Measurements from ENCODE around the gene FAM241B.

The FAM241B gene

DNA sequence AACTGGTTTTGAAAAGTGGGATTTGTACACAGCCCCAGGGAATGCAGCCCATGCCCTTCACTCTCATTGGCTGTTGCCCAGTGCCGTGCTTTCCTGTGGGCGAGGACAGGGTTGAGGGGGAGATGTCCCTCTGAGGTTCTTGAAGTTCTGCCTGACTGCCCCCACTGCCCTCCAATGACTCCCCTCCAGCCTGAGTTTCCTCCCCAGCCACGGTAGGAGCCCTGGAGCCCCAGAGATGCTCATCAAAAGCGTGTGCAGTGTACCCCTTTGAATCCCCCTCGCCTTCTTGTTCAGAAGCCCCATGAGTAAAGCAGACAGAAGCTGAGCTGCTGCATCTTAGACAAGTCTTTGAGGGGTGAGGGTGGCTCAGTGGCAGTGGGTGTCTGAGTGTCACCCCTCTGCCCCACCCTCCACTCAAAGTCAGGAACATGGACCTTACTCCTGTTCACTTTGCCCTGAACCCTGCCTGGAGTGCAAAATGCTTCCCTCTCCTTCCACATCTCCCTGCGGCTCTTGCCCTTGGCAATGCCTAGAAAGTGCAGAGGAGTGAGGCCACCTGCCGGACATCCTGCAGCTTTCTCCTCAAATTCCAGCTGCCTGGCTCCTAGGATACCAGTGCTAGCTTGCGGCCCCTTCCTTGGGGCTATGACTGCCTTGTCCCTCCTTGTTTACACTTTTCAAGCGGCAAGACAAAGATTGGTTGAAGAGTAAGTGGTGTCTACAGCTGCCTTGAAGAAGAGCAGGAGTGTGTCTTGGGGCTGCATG, 19.9 kb downstream of the FAM241B start:
- DNase-seq: no peak

DNA sequence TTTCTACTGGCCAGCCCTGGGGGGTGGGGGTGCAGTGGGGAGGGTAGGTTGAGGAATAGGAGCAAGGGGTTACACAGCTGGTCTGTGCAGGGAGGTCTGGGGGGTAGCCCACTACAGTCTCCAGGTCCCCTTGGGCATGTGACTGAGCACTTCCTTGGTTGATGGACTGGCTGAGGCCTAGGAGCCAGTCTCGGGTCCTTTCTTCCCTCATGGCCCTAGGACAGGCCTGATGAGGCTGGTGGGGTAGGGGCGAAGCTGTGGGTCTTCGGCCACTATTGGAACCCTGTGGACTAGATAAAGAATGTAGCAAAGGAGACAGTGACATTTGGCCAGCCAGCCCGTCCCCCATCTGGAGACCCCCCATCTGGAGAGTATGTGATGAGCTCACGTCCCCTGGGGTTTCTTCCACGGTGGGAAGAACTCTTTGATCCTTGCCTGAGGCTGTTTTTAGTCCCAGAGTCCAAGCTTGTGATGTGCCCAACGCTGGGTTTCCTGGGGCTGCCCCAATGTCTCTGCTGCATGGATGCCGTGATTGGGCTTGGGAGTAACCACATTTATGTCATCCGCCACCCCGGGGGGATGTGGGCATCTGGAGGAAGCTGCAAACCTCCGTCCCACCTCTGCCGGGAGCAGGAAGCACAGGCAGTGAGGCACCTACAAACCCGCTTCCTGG, 20.7 kb downstream of the FAM241B start:
- DNase-seq: no peak

GRCh38 chr10:69651362-69651761, 21.3 kb downstream of the FAM241B start:
- no peak for DNase-seq

DNA sequence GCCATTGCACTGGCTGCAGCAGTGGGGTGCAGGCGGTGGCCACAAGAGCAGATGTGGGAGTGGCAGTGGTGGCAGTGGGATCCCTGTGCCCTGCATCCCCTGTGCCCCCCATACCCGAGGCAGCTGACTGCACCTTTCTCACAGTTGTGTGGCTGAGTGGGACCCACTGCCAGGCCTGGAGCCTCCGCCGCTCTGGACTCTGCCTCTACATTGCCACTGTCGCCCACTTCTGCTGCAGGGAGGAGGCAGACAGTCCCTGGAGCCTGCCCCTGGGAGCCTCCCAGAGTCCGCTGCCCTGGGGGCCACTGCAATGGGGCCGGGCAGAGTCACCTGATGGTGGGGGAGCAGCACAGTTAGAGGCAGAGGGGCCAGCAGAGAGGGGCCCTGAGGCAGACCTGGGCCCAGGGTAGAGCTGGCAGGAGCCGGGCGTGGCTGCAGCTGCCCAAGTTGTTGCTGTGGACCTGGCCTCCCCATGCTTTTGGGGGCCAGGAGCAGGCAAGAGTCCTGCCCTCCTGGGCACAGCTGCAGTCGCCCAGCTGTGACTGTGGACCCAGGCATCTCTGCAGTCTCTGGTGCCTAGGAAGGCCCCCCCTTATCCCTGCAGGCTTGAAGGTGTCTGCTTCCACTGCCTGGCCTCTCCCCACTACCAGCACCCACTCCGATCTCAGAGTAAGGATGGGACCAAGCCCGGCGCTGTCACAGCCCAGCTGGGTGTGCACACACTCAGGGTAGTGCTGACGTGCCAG, 22.2 kb downstream of the FAM241B start:
- DNase-seq: no peak

DNA sequence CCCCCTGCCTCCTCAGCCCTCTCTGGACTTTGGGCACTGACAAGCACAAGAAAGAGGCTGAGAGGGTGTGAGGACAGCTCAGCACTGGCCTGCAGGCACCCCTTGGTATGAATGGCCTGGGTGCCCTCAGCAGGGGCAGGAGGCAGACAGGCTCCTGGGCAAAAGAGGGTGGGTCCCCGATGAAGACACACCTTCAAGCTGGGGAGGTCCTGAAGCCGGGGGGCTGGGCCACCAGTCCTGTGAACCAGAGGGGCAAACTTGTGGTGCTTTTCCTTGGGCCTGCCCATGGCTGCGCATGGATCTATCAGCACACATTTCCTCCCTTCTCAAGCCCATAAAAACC, 22.8 kb downstream of the FAM241B start:
- DNase-seq: no peak

GRCh38 chr10:69653561-69653960, 23.5 kb downstream of the FAM241B start:
- DNase-seq: no peak

GRCh38 chr10:69655124-69655867, 25.2 kb downstream of the FAM241B start:
- no peak for DNase-seq

DNA sequence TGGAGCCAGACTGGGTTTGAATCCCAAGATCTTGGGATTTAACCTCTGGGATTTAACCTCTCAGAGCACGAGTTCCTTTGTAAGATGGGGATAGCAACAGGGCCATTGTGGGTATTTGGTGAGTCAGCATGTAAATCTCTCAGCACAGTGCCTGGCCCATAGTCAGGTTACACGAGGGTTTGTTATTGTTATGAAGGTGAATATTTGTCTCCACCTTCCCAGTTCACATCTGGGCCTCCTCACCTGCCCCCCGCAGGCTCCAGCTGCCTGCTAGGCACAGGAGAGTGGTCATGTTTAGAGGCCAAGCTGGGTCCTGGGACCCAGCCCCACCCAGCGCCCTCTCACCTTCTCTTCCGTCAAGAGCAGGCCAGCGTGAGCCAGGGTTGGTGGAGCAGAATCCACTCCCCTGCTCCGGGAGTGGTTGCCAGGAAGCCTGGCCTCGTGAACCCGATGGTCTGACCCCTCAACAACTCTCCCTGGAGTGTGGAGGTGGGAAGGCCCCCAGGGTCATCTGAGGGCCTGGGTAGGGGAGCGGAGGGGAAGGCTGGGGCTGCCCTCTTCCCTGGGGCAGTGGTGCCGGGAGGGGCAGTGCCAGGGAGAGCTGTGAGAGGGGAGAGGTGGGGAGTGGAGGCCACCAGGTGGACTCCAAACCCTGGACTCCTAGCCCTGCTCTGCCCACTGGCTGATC, 26.0 kb downstream of the FAM241B start:
- DNase-seq: no peak

GRCh38 chr10:69656742-69657269, 26.8 kb downstream of the FAM241B start:
- no peak for DNase-seq

DNA sequence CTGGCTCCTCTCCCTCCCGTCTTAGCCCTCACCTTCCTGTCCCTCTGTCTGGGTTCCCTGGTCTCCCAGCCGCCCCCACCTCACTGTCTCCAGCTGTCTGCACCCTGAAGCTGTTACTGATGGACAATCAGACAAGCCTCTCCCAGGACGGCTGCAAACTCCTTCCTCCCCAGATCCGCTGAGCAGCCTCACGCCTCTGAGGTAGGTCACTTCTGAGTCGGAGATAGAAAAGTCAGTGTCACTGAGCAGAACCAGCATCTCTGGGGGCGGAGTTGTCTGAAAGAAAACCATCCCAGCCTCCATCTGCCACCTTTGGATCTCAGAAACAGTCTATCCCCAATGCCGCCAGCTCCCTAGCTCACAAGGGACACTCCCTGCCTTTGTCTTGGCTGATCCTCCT, 27.4 kb downstream of the FAM241B start:
- no peak for DNase-seq

DNA sequence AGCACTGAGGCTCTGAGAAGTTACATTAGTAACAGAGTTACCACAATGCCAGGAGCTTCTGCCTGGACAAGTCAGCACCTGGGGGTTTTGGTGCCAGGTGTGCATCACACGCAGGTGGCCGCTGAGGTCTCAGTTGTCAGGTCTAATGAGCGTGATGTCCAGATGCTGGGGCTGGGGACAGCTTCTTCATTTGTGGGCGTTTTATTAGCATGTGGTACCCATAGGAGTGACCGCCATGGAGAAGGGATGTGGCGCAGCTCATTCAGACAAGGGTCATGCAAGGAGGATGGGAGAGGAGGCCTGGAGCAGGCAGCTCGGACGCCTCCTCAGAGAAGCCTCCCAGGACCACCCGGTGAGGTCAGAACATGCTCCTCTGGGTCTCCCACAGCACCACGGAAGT, 27.8 kb downstream of the FAM241B start:
- no peak for DNase-seq

GRCh38 chr10:69659241-69660038, 29.4 kb downstream of the FAM241B start:
- no peak for DNase-seq

DNA sequence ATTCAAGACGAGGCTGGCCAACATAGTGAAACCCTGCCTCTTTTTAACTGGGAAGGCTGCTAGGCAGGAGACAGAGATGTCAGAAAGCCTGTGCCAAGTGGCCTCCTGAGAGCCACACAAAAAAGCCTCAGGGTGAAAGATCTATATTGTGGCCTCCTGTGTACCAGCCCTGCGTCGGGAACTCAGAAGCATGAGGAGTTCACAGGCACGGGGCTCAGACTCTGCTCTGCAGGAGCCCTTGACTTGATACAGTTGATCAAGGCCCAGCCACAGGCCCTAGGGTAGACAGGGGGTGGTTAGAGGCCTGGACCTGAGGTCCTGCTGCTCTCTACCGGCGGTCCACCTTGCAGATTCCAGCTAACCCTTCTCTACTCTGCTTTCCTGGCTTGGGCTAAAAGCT, 30.2 kb downstream of the FAM241B start:
- DNase-seq: no peak

- DNase-seq: no peak
Measured at GRCh38 chr10:69661414-69662172, 31.5 kb downstream of the FAM241B start.

DNA sequence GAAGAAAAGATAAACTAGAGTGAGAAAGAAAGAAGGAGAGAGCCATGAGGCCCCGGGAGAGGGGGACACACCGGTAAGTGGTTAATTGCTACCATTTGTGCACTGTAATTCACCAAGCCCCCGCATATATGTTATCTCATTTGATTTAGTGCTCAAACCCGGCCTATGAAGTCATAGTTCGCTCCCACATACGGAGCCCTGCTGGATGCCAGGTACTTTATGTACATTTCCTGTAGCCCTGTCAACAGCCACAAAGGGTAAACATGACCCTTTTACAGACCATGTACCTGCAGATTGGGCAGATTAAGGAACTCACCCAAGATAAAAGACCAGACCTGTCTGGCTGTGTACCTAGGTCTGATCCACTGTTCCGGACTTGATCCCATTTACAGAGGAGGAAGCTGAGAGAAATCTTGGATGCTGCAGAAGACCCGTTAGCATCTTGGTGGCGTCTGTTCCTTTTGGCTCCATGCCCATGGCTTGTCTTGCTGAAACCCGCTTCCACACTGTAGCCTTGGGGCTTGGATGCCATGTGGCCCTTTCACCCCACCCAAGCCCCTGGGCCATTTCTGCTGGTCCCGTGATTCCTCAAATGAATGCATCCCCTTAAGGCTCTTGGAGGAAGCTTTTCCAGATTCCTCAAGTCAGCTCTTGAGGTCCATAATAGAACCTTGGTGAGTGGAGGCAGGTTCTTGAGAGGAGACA, 32.3 kb downstream of the FAM241B start:
- DNase-seq: no peak

DNA sequence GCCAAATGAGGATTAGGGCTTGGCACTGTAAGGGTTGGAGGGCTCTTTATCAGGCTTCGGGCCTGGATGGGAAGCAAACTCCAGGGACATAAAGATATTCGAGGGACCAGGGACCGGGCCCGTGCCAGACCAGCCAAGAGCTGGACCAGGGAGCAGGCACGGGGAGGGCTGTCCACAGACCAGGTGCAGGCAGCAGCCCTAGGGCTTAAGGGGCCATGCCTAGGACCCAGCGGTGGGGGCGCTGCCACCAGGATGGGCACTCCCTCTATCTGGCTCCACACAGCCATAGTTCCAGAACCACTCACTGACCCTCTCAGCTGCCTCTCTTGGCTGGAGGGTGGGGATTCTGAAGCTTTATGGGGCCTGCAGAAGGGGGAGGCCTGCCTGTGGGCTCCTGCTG, 32.9 kb downstream of the FAM241B start:
- no peak for DNase-seq

DNA sequence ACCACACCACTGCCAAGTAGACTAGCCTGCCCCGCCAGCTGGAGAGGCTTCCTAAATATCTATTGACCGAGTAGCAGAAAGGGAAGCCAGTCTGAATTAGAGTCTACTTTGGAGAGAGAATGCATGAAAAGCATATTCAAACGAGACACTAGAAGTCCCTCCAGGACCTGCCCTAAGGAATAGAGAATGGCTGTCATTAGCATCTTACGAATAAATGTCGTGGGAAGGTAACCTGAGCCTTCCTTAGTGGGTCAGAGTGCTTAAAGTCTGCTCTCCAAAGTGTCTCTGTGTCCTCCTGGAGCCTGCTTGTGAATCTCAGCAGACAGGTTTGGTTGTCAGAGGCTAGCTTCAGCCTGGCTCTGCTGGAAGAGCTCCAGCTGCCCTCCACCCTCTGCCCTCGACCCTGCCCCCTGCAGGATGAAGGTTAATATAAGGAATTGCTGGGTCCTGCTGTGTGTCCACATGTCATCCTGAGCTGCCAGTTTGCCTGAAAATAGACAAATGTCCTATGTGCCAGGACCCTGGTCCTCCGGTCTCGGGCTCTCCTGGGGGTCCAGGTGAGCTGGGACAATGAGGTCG, 33.4 kb downstream of the FAM241B start:
- no peak for DNase-seq

GRCh38 chr10:69665474-69666320, 35.6 kb downstream of the FAM241B start:
- DNase-seq: no peak

- DNase-seq: no peak
Measured at GRCh38 chr10:69666756-69667155, 36.7 kb downstream of the FAM241B start.
